Activated CD4-positive, alpha-beta T cell treated with anti-CD3 and anti-CD28 coated beads, Interleukin-2, Interleukin-4, amounts not matched to agents 100 ng/mL and 50 ng/mL, durations not matched to agents 16 hours and 8 hours (primary cell): ENCODE results near the gene ATP12A.

ENCODE experiments used
- DNase-seq: peaks from one replicate; pipeline ENCODE4 v3.0.0-alpha.2; 2020; ENCODE audit warnings: low spot score

The ATP12A gene

DNA sequence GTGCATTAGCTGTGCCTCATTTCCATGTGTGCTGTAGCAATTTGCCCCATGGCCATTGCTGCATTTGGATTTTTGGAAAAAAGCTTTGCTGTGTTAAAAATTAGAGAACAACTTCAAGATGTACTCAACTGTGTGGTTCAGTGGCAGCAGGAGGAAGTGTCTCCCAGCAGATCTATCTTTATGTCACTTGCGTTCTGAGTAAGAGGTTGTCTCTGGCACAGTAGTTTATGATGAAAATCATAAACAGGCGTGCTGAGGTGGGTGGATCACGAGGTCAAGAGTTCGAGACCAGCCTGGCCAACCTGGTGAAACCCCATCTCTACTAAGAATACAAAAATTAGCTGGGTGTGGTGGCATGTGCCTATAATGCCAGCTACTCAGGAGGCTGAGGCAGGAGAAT is 54.7 kb downstream of the ATP12A start:
- DNase-seq, result no peak

DNA sequence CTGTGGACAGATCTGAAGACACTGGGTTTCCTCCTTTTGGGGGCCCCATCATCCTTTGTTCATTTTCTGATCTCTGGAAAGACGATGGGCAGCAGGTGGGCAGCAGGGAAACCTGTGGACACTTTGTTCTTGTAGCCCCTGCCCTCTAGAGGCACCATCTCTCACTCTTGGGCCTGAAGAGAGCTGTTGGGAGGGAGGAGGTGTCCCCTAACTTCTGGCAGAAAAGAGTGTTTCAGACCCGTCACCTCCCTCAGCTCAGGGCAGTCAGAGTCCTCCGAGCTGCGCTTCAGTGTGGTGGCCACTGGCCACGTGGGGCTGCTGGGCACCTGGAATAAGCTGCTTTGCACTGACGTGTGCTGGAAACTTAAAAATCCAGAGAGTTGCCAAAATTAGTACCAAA is 56.8 kb downstream of the ATP12A start:
- DNase-seq, result no peak

DNA sequence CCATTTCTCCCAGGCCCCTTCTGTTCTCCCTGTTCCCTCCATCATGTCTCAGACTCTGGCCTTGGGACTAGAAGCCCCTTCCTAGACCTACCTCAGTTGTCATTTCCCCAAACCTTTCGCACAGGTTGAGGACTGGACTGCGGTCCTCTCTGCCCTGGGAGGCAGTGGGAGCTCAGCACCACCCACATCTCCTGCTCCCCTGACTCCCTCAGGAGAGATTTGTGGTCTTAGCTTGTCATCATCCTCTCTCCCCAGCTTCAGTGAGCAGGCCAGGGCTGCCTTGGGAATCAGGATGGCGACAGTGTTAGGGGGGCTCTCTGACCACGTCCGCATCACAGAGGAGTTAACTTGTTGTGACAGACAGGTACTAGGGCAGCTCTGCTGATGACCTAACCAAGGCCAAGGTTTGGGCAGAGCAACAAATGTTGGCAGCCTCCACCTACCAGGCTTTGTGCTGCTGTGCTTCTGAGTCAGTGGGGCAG is 58.2 kb downstream of the ATP12A start:
- DNase-seq, result no peak

DNA sequence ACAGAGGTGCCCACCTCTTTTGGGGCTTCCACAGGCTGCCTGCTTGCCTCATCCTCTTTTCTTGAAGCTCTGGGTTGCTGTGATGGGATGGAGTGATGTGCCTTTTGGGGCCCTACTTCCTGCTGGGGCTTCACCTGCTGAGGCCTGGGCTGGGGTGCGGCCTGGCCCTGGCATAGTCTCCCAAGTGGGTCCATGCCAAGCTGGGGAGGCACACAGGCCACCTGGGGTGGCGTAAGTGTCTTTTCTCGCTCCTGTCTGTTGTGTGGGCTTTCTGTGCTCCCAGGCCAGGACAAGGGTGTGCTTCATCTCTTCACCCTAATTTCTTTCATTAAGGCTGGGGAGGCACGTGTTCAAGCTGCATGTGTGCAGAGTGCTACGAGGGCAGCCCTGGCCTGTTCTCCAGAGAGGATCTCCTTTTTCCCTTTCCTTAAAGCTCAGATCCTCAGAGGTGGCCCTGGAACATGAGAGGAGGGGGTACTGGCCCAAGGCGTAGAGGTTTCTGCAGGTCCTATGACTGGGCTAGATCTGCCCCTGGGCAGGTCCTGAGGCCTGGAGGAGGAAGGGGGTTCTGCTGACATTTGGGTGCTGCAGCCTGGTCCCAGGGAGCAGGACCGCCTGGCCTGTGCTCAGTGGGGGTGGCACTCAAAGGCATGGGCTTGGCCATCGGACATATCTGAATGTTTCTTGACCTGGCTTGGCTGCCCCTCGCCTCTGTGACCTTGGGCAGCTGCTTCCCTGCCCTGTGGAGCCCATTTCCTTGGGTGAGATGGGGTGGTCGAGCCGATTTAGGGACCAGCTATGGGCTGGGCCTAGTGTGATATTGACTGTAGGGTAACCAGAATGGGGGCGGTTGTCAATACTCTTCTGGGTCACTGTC is 60.0 kb downstream of the ATP12A start:
- DNase-seq, result no peak

DNA sequence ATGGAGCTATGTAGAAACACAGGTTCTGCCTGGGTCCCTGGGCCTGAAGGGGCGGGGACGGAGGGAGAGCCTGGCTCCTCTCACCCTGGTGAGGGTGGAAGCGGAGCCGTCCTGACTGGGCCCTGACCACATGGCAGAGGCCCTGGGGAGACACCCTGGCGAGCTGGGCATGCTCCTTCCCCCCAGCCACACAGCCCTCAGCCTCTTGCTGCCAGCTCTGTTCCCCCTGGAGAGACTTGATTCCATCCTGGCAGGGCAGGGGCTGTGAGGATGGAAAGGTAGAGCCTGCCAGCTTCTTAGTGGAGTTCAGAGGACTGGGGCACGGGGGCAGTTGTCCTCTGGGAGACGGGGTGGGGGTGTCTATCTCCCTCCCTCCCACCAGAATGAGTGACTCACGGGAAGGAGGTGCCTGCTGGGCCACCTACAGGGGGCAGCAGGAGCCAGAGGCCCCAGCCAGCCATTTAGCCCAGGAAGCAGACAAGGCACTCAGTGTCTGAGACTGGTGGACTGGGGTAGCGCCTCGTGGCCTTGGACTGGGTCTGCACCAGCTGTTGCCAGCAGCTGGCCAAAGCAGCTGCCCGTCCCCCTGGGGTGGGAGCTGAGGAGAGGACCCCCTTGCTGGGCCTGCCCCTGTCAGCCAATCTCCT is 60.9 kb downstream of the ATP12A start:
- no peak for DNase-seq

DNA sequence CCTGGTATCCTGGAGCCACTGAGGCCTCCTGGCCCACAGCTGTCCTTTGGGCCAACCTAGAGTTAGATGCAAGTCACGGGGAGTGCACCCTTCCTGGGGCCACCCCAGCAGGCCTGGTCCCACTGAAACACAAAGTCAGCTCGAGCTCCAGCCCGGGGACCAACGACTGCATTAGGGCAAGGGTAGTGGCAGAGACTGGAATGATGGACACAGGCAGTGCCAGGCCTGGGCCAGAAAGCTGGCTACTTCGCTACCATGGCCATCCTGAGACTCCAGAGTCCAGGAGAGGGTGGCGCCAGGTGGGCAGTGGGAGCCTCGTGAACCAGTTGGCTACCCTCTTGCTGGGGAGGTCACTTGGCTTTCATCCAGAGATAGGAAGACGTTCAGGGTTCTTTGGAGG is 61.6 kb downstream of the ATP12A start:
- DNase-seq, result no peak

DNA sequence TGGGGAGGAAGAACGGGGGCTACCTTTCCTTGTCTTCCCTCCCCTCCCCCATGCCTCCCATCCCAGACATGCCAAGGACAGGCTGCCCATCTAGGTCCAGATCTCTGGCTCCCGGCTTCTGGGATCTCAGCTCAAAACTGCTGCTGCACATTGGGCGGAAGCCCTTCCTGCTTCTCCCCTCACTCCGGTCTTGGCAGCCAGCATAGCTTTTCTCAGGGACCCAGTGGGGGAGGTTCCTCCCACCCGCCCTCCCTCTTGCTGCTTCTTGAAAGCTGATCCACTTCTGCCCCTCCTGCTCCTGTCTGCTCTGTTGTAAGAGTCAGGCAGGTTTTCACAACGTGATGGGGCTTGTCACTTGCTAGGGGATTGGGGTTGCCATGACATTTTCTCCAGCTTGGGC is 62.1 kb downstream of the ATP12A start:
- no peak for DNase-seq

DNA sequence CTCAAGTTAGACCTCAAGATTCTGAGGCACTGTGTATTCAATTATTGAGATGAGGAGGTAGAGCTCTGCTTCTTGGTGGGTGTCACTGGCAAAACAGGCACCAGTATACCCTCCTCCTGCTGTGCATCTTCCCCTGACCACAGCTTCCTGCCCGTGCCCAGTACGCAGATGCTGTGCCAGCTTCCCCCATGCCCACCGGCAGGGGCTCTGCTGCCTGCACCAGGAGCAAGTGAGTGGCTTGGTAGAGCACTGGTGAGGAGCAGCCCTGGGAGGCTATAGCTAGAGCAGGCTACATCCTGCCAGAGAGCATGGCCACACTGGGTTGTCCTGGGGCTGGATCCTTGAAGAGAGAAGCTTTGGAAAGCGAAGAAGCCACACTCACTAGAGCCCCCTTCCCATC is 62.8 kb downstream of the ATP12A start:
- DNase-seq, result no peak

DNA sequence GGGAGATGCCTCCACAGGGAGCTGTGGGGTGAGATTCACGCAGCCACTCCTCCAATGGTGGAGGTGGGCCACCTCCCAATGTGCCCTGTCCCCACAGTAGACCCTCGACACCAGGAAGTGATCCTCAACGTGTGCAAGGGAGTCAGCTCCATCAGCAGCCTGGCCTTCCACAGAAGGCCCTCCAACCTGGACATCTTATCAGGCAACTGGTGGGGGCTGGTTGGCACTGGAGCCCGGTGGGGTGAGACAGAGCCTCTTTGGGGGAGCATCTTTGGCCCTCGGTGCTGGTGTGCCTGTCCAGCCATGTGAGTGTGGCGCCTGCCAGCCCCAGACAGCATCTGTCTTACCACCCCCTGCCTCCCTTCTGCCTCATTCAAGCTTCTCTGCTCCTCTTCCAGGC is 64.0 kb downstream of the ATP12A start:
- no peak for DNase-seq

DNA sequence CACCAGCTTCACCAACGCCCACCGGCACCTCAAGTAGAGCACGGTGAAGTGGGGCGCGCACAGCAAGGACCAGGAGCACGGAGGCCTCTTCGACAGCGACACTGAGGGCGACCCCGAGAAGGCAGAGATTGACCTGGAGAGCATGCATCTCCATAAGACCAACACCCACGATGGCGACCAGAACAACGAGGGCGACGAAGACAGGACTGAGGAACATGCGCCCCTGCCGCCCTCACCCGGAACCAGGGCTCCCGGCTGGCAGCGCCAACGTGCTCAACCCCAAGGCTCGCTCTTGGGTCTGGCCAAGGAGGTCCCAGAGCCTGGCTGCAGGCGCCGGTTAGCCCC is 65.3 kb downstream of the ATP12A start:
- DNase-seq, result no peak

DNA sequence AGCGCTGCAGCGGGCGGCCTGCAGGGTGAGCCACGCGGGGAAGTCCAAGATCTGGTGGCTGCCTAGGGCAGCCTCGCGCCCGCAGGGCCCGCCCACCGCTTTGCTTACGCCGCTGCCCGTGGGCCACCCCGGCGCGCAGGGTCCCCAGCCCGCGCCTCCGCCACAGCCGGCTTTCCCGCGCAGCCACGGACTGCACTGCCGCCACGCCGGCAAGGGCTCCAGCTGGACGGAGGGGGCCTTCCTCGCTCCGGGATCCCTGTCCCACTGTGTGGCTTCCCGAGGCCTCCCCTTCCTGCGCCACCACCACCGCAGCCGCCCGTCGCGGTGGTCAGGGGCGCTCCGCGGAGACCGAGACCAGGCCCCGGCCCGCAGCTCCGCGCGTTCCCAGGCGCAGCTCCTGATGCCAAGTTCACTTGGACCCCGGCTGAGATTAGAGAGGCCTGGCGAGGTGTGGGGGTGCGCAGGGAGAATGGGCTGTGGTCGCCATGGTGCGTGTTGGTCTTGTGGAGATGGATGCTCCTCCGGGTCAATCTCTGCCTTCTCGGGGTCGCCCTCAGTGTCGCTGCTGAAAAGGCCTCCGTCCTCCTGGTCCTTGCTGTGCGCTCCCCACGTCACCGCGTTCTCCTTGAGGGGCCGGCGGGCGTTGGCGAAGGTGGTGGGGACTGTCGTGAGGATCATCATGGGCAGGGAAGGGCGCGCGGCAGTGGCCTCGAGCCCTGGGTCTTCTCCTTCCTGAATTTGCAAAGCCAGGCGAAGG is 65.8 kb downstream of the ATP12A start:
- DNase-seq, result no peak

DNA sequence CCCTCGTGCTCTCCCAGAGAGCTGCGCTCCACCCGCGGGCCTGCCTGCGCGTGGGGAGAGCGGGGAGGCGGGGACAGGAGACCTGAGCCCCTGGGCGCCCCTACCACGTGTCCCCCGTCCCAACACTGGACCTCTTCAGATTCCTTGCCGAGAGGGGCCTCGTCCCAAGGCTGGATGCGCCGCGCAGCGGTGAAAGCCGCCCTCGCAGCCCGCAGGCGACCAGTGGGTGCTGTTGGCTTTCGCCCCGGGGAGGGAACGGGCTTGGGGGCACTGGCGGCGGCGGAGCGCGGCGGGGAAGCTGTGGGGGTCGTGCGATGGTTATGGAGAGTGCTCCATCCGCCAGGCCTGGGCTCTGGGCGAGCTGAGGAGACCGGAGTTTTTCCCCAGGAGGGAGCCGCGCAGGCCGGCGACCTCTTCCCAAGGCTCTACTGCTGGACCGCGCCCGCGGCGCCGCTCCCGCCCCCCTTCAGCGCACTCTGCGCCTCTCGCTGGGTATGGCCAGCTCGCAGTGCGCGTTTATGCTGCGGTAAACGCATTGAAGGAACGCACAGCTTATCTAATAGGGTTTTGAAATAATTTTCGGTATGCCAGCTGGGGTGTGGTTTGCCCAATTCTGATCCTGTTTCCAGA is 66.5 kb downstream of the ATP12A start:
- peak; percentile 27 for DNase-seq

DNA sequence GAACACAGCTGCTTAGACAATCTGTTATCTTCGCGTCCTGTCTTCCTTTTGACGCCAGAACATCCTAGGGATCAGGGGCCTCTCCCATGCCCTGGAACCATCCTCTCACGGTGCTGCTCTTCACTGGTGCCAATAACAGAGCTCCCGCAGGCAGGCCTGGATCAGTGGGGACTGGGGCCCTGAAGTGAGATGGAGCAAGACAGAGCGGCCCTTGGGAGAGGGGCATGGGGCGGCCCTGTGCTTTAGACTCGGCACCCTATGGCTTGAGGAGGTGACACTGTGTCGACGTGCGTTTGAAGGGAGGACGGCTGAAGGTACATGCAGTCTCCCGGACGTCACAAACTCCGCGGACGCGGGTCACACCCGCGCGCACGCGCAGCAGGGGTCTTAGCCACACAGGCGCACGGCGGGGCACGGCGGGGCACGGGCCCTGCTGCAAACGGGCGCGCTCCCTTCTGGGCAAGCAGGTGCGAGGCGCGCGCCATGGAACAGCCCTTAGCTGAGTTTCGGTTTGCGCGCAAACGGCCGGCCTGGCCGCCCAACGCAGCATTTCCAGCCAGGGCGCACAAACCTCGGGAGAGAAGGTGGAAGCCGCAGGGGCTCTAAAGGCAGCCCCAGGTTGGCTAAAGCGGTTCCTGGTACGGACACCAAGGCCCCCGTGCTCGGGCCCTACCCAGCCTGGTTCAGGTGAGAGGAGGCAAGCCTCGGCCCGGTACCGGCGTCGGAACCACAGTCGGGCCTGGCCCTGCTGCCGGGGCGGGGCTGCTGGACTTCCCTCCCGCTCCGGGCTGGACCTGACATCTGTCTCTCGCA is 67.2 kb downstream of the ATP12A start:
- peak; percentile 41 for DNase-seq

DNA sequence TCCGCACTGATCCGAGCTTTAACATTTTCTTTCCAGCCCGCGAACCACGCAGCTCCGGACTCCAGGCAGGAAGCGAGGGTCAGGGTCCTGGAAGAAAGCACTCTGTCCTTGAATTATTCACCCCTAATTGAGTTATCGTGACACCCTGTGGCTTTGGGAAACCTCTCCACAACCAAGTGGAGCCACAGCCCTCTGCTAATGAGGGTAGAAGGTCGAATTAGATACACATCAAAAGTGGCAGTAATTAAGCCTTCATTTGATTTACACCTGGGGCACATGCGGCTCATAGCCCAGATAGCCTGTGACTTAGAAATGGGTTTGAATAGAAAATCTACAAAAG is 67.8 kb downstream of the ATP12A start:
- DNase-seq, result no peak

DNA sequence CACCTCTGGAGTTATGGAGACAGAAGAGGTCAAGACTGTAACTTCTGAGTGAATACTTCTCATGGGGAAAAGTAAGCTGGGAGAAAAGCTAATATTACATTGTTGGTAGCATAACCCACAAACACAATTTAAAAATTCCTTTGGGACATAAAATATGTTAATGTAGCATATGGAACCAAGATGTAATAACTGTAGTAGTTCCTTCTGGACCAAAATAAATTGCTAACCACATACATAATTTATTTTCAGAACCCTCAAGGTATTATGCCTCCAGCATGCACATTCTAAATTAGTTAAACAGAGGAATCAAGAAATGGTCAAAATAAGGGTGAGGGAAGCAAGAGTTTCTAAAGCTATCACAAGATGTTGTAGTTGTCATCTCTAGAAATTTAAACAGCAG is 79.0 kb downstream of the ATP12A start:
- DNase-seq, result no peak
